Measurements from ENCODE around the gene DMD. TPM values are rescaled to one million over a fixed set of nuclear protein-coding genes. Genes with fewer than 3 reads are reported as not detected.

DMD gene
- polyA plus RNA-seq, 3 donors: 8.0 to 13.2 (median 11.5) TPM

DNA sequence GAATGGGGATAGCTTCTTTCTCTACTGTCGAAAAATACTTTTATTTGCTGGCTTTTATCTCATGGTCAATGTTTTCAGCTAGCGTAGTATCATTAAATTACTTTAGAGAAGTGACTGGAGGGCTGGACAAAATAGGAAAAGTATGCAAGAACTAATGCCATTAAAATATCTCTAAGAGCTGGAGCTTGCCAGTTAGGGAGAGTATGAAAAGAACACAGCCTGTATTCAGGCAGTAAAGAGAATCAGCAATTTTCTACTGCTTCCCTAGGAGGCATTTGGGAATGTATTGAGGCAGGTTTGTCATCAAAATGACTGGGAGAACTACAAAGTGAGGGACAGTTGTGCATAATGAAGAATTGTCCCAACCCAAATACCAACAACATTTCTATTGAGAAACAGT, 2096.5 kb downstream of the DMD start:
- no peak overlapping the region for H3K27ac ChIP-seq (ENCODE audit: low read depth, low read length)
- WGBS, 3 donors: 50 to 58% (median 55%) methylated on average over 2 of the region's 2 CpGs

DNA sequence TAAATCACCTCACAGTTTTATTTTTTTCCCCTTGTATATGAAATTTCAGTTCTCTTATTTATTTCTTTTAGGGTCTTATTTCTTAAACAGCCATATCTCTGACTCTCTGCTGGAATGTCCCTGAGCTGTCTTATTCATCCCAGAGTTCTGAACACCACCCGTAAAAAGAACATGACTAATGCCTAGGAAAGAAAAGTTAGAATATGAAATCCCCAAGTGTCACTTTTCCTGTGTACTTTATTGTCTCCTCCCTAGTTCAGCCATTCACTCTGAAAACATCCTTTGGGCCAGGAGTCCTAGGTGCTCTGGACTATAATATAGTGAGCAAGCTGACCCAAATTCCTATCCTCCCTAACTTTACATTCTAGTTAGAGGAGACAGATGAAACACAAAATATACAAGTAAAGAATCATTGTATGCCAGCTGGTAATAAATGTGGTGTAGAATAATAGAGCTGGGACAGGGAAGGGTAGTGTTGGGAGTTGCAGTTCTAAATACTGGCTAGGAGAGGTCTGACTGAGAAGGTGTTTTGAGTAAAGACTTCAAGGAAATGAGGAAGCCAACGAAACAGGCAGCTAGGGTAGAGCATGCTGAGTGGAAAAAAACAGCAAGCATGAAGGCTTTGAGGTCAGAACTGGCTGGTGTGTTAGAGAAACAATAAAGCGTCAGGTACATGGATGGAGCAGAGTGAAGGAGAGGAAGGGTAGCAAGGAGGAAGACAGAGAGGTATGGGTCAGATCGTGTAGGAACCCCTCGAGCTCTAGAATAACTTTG, 2098.9 kb downstream of the DMD start:
- 67 to 75% (median 75%) methylated on average over 5 of the region's 5 CpGs for WGBS, 3 donors
- no peak overlapping the region for H3K27ac ChIP-seq (ENCODE audit: low read depth, low read length)

DNA sequence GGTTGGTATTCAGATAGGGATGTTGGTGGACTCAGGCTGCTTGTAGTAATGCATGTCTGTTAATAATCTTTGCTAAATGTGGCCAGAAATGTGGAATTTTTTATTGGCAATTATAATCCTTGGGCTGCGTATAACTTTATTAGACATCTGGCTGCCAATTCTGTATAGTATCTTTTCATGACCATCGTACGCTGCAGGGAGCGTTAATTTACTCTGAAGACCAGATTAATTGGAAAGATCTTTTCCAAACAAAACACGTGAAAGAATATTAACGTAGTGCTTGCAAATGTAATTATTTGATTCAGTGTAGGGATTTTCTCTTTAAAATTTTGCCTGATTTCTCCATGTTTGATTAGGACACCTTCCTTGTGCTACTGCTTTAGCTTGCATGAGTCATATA, 2100.7 kb downstream of the DMD start:
- H3K27ac ChIP-seq (ENCODE audit: low read depth, low read length): no peak overlapping the region
- 88 to 96% (median 94%) methylated on average over 6 of the region's 6 CpGs for WGBS, 3 donors

DNA sequence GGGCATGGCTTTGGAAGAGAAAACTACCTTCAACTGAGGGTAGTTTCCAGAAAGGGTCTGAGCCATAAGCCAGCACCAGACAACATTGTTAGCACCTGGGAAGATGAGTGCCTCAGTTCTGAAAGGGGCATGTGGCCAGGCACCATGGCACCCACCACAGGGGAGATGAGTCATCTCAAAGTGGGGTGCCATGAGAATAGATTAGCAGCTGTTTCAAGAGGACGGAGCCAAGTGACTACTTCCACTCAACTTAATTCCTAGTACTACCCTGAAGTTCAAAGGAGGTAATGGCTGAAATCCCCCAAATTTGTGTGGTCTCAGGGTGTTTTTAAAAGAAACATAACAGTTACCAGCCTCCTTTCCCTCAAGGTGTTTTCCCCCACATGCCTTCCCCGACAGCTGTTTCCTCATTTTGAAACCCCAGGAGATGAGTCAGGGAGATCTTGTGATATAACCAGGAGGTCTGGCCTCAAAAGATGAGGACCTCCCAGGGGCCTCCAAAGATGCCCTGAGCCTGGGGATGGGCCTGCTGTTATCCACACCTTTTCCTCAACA, 2111.7 kb downstream of the DMD start:
- H3K27ac ChIP-seq (ENCODE audit: low read depth, low read length): no peak overlapping the region
- WGBS, 3 donors: 47 to 86% (median 71%) methylated on average over 2 of the region's 2 CpGs

DNA sequence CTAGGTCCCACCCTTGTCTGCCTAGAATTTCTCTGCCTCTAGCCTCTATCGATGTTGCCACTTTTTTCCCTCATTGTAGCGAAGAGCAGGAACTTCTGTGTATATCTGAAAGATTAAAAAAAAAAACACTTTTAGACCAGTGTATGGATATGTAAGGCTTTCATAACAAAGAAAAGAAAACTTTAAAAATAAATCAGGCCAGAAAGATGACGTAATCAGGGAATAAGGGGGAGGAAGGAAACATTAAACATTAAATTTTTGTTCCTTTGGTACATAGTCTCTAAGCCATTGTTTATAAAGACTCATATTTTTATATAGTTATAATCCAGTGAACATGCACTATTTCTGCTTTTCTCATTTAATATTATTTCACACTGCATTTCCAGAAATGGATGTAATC, 2113.3 kb downstream of the DMD start:
- no peak overlapping the region for H3K27ac ChIP-seq (ENCODE audit: low read depth, low read length)
- WGBS, 3 donors: 56 to 61% (median 56%) methylated on average over 3 of the region's 3 CpGs

DNA sequence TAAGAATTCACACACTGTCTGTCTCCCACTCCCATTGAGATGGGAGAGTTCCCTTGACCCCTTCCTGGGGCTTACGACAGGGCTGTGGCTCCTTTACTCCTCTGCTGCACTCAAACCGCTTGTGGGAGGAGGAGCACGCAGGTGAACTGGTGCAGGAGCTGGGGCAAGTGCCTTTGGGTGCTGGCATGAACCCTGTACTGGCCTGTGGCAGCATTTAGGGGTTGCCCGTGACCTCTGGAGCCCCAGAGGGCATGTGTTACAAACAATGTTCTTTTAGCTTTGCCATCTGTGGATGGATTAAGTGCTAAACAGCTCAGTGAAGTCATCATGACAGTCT, 2117.7 kb downstream of the DMD start:
- WGBS, 3 donors: 68 to 94% (median 93%) methylated on average over 4 of the region's 4 CpGs
- H3K27ac ChIP-seq (ENCODE audit: low read depth, low read length): no peak overlapping the region

DNA sequence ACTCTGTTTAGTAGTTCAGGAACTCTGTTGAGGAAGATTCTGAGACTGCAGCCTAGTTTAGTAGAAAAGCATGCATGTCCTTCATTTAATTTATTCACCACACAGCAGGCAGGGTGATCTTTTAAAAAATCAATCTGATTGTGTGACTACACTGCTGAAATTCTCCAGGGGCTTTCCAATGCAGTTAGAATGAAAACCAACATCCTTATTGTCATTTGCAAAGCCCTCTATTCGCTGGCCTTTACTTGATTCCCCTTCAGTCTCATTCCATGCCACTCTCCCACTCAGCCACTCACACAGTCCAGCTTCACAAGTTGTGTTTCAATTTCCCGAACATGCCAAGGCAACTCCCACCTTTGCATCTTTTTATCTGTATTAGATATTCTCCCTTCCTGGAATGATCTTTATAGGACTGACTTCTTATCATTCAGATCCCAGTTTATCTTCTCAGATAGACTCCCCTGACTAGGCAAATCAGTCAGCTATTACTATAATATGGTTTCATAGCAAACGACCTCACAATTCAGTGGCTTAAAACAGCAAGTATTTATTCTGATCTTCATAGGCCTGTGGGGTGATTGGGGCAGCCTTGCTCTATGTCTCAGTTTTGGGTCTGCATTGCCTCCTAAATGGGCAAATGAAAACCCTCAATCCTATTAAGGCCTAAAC, 2118.2 kb downstream of the DMD start:
- whole genome bisulfite sequencing, 3 donors: 48 to 63% (median 62%) methylated on average over 3 of the region's 3 CpGs
- no peak overlapping the region for H3K27ac ChIP-seq (ENCODE audit: low read depth, low read length)

DNA sequence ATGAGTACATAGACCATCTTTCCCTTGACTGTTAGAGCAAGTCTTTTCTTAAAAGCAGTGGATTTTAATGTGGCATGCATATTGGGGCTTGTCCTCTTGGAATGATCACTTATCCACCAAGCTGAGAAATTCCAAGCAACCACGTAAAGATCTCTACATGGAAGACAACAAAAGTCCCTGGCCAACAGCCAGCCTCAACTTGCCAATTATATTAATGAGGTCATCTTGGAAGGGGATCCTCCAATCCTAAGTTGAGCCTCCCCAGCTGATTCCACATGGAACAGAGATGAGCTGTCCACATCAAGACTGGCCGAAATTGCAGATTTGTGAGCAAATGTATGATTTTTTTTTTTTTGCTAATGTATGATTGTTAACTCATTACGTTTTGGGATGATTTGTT, 2118.9 kb downstream of the DMD start:
- no peak overlapping the region for H3K27ac ChIP-seq (ENCODE audit: low read depth, low read length)
- 47 to 57% (median 48%) methylated on average over 3 of the region's 3 CpGs for WGBS, 3 donors

DNA sequence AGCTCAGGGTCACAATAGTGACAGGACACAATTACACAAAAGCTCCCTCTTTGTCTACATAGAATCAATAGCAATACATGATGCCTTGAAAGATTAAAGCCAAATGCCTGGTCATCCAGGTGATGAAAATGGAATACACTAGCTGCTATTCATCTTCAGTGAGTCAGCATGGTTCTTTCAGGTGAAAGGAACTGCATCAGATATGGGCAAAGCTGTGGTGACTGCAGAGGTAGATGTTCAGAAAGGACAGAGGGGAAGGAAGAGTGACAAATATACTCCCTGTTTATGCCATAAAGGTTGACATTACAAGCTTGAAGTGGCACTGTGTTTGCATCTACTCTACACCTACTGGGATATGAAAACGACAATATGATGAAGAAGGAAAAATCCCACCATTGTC, 2119.5 kb downstream of the DMD start:
- 56 to 86% (median 74%) methylated on average over 1 of the region's 1 CpG for WGBS, 3 donors

DNA sequence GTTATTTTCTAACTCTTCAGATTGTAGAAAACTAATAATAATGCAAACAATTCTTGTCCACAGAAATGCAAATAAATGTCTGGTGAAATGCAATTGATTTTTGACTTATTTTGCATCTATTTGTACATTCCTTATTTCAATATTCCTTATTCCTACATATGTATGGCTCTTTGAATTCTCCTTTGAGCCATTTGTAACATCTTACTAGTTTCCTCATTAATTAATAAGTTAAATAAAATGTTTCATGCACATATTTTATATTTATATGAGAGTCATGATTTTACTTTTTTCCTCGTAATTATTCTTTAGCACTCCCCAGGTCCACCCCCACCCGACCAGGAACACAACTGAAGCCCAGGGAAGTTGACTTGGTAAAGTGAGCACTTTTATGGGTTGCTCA, 2136.8 kb downstream of the DMD start:
- no peak overlapping the region for H3K27ac ChIP-seq (ENCODE audit: low read depth, low read length)
- WGBS, 3 donors: 68 to 91% (median 82%) methylated on average over 2 of the region's 2 CpGs

More for the DNA sequence above, 2119.5 kb downstream of the DMD start:
- no peak overlapping the region for H3K27ac ChIP-seq (ENCODE audit: low read depth, low read length)

DNA sequence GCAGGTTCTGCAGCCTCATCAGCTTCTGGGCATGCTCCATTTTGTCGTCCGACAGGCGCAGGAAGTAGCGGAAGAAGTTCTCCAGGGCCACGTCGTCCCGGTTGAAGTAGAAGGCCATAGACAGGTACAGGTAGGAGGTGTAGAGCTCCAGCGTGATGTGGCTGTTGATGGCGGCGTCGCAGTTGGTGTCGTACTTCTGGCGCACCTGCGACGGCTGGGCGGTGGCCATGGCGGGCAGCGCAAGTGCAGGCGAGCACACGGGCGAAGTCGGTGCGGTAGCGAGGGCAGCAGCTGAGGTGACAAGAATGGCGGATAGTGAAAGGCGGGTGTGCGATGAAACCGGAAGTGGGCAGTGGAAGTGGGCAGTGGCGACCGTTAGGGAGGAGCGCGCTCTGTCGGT, 2139.6 kb downstream of the DMD start, which contains the start of gene FTHL17:
FTHL17 (minus strand) TSS at position 317 of the 400 bp plus-strand sequence; CDS start at position 229, 88 bp downstream.
- 91 to 98% (median 97%) methylated on average over 27 to 33 of the region's 33 CpGs for WGBS, 3 donors
- H3K27ac ChIP-seq (ENCODE audit: low read depth, low read length): no peak within 1 kb of the TSS

DNA sequence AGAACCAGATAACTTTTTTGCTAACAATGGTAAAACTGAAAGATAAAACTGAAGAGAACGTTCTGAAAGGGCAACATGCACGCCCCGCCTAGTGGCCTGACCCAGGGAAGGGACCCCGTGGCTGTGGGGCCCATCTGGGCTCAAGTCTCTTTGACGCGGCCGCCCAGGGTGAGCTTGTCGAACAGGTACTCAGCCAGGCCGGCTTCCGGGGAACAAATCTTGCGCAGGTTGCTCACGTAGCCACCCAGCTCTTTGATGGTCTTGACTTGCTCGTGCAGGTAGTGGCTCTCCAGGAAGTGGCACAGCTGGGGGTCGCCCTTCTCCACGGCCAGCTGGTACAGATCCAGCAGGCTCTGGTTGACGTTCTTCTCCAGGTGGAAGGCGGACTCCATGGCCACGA, 2140.1 kb downstream of the DMD start:
- H3K27ac ChIP-seq (ENCODE audit: low read depth, low read length): no peak overlapping the region
- 90 to 95% (median 90%) methylated on average over 14 to 18 of the region's 18 CpGs for whole genome bisulfite sequencing, 3 donors

DNA sequence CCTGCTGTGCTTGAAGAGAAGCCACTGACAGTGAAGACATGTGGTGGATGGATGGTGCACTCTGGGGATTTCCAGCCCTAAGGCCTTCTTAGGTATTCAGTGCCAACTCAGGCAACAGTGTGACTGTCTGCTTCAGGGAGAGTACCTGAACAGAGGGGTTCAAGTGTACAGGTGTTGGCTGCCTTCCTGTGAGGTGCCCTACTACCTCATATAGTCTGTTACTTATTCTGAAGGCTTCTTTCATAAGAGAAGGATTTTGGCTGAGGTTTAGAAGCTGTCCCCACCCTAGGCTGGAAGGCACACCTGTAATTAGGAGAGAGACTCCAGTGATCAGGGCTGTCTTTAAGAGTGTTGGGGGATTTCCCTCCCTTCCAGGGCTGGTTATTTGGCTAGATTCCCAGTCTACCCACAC, 2141.3 kb downstream of the DMD start:
- no peak overlapping the region for H3K27ac ChIP-seq (ENCODE audit: low read depth, low read length)
